ENCODE measurements around the gene RNLS. TPM values are rescaled to one million over a fixed set of nuclear protein-coding genes. Genes with fewer than 3 reads are reported as not detected.

RNLS gene
- total and polyA plus RNA-seq, 4 donors = 5.8 to 11.6 (median 7.9) TPM

GRCh38 chr10:88505680-88506215, 77.4 kb downstream of the RNLS start:
- H3K27me3 ChIP-seq (ENCODE audit: control insufficient read depth in 3 of 3, insufficient read depth in 3 of 3, low read length in 2 of 3) = no peaks in the 10 kb centered on the region
- 84 to 85% methylated on average over 1 of the region's 1 CpG for WGBS, 2 donors
- DNase-seq (no peak), ATAC-seq (ENCODE audit: insufficient read depth, low FRiP score) (no peak)
- H3K4me1 ChIP-seq (ENCODE audit: control insufficient read depth in 5 of 5, insufficient read depth in 5 of 5, low read length in 5 of 5) = peaks cover 0 to 18% (median 9%) of the 10 kb centered on the region in 5 donors
- no peak overlapping the region for H3K27ac ChIP-seq (ENCODE audit: low read depth in 1 of 2, low read length in 1 of 2)
- H3K9ac ChIP-seq (ENCODE audit: insufficient read depth in 1 of 2, low read length in 2 of 2) = no peak overlapping the region
- no peaks in the 10 kb centered on the region for H3K36me3 ChIP-seq (ENCODE audit: control insufficient read depth in 4 of 4, insufficient read depth in 4 of 4, low read length in 4 of 4)
- no peaks in the 10 kb centered on the region for H3K9me3 ChIP-seq (ENCODE audit: control insufficient read depth in 4 of 4, insufficient read depth in 3 of 4, low read length in 3 of 4)
- no peak overlapping the region for H3K4me3 ChIP-seq
- no peak for TF ChIP-seq CTCF (IDR thresholded peaks at IDR 0.05; ENCODE audit: control extremely low read depth, extremely low read depth)

GRCh38 chr10:88505265-88505664, 77.9 kb downstream of the RNLS start:
- no peaks in the 10 kb centered on the region for H3K9me3 ChIP-seq (ENCODE audit: control insufficient read depth in 4 of 4, insufficient read depth in 3 of 4, low read length in 3 of 4)
- no peak overlapping the region for H3K9ac ChIP-seq (ENCODE audit: insufficient read depth in 1 of 2, low read length in 2 of 2)
- peaks cover 0 to 21% (median 10%) of the 10 kb centered on the region in 5 donors for H3K4me1 ChIP-seq (ENCODE audit: control insufficient read depth in 5 of 5, insufficient read depth in 5 of 5, low read length in 5 of 5)
- H3K27me3 ChIP-seq (ENCODE audit: control insufficient read depth in 3 of 3, insufficient read depth in 3 of 3, low read length in 2 of 3) = no peaks in the 10 kb centered on the region
- no peak for ATAC-seq (ENCODE audit: insufficient read depth, low FRiP score)
- TF ChIP-seq CTCF (IDR thresholded peaks at IDR 0.05; ENCODE audit: control extremely low read depth, extremely low read depth) = no peak
- H3K36me3 ChIP-seq (ENCODE audit: control insufficient read depth in 4 of 4, insufficient read depth in 4 of 4, low read length in 4 of 4) = no peaks in the 10 kb centered on the region
- no peak overlapping the region for H3K27ac ChIP-seq (ENCODE audit: low read depth in 1 of 2, low read length in 1 of 2)
- H3K4me3 ChIP-seq = no peak overlapping the region
- 91 to 96% methylated on average over 1 of the region's 1 CpG for WGBS, 2 donors
- no peak for DNase-seq

- Histone ChIP-seq H3K27ac (ENCODE audit: low read depth in 1 of 2, low read length in 1 of 2) (no peak overlapping the region), H3K36me3 (ENCODE audit: control insufficient read depth in 4 of 4, insufficient read depth in 4 of 4, low read length in 4 of 4) (no peaks in the 10 kb centered on the region), H3K9ac (ENCODE audit: insufficient read depth in 1 of 2, low read length in 2 of 2) (no peak overlapping the region), H3K4me1 (ENCODE audit: control insufficient read depth in 5 of 5, insufficient read depth in 5 of 5, low read length in 5 of 5) (peaks cover 0 to 16% (median 0%) of the 10 kb centered on the region in 5 donors), H3K4me3 (no peak overlapping the region), H3K27me3 (ENCODE audit: control insufficient read depth in 3 of 3, insufficient read depth in 3 of 3, low read length in 2 of 3) (no peaks in the 10 kb centered on the region), H3K9me3 (ENCODE audit: control insufficient read depth in 4 of 4, insufficient read depth in 3 of 4, low read length in 3 of 4) (no peaks in the 10 kb centered on the region)
- ATAC-seq (ENCODE audit: insufficient read depth, low FRiP score) = no peak
- 96 to 99% methylated on average over 2 of the region's 2 CpGs for WGBS, 2 donors
- TF ChIP-seq CTCF (IDR thresholded peaks at IDR 0.05; ENCODE audit: control extremely low read depth, extremely low read depth) = no peak
- no peak for DNase-seq
These were observed 82.5 kb downstream of the RNLS start for GRCh38 chr10:88500656-88501055.

Data from lung (tissue), 12 donors.